DOHH2 (cell line): ENCODE measurements around the gene TRIP10.

Source experiments
- H3F3A ChIP-seq: fragments of 200-600 bp; sonication (generic), shearing (Covaris generic); 2 replicates; pipeline ENCODE4 v1.6.0; 2016; ENCODE audit warnings: antibody characterized with exemption, mild to moderate bottlenecking; ENCODE audit not compliant: control insufficient read depth, insufficient read depth
- H3K27ac ChIP-seq: fragments of 200-600 bp; sonication (generic); 2 replicates; pipeline ENCODE4 v1.5.1; 2014; ENCODE audit warnings: low read depth, mild to moderate bottlenecking, low read length, moderate library complexity
- H3K27me3 ChIP-seq: fragments of 200-600 bp; sonication (generic); 2 replicates; pipeline ENCODE4 v1.6.1; 2014; ENCODE audit warnings: mild to moderate bottlenecking, low read length, mixed read lengths; ENCODE audit not compliant: control insufficient read depth
- H3K36me3 ChIP-seq: fragments of 200-600 bp; sonication (generic); 2 replicates; pipeline ENCODE4 v1.6.1; 2014; ENCODE audit warnings: mild to moderate bottlenecking, low read length, moderate library complexity, mixed read lengths; ENCODE audit not compliant: control insufficient read depth
- H3K4me1 ChIP-seq: fragments of 200-600 bp; sonication (generic); 2 replicates; pipeline ENCODE4 v1.6.1; 2014; ENCODE audit warnings: mild to moderate bottlenecking, low read length, mixed read lengths; ENCODE audit not compliant: control insufficient read depth
- H3K4me2 ChIP-seq: fragments of 200-600 bp; sonication (generic); 2 replicates; pipeline ENCODE4 v1.6.0; 2014; ENCODE audit warnings: mild to moderate bottlenecking, low read length, moderate library complexity
- H3K4me3 ChIP-seq: fragments of 200-600 bp; sonication (generic); 2 replicates; pipeline ENCODE4 v1.5.1; 2014; ENCODE audit warnings: mild to moderate bottlenecking, low read length, mixed read lengths
- H3K79me2 ChIP-seq: fragments of 200-600 bp; sonication (generic); 2 replicates; pipeline ENCODE4 v1.6.1; 2014; ENCODE audit warnings: mild to moderate bottlenecking, low read length, mixed read lengths; ENCODE audit not compliant: control insufficient read depth
- H3K9me2 ChIP-seq: fragments of 200-600 bp; sonication (generic); replicated peaks from 2 replicates; pipeline ENCODE4 v1.6.1; 2014; ENCODE audit warnings: mild to moderate bottlenecking, low read length, mixed read lengths; ENCODE audit not compliant: control insufficient read depth
- H3K9me3 ChIP-seq: fragments of 200-600 bp; sonication (generic); 2 replicates; pipeline ENCODE4 v1.6.1; 2014; ENCODE audit warnings: antibody characterized with exemption, low read length, mixed read lengths; ENCODE audit not compliant: control insufficient read depth, insufficient read depth
- H4K20me1 ChIP-seq: fragments of 200-600 bp; sonication (generic); 2 replicates; pipeline ENCODE4 v1.6.0; 2014; ENCODE audit warnings: low read depth, mild to moderate bottlenecking, antibody characterized with exemption, low read length, moderate library complexity; ENCODE audit not compliant: control insufficient read depth, insufficient read depth
- CTCF ChIP-seq: fragments of 200-600 bp; sonication (generic); IDR thresholded peaks from one replicate; pipeline ENCODE4 v1.5.1; 2014; ENCODE audit warnings: antibody characterized with exemption, mild to moderate bottlenecking, low read depth, low read length; ENCODE audit not compliant: poor library complexity, severe bottlenecking
- EZH2phosphoT487 ChIP-seq: fragments of 200-600 bp; sonication (generic); IDR thresholded peaks from 2 replicates; pipeline ENCODE4 v1.6.1; 2017; ENCODE audit warnings: borderline replicate concordance, mild to moderate bottlenecking, antibody characterized with exemption, low read length, moderate library complexity, mixed read lengths

Gene TRIP10

GRCh38 chr19:6718741-6719539 is 20.5 kb upstream of the TRIP10 start:
- Histone ChIP-seq H3K79me2 (no peaks in the 10 kb centered on the region), H3K9me2 (no peaks in the 10 kb centered on the region), H3K36me3 (no peaks in the 10 kb centered on the region), H3K4me2 (no peak overlapping the region), H3K4me1 (peaks cover 27% of the 10 kb centered on the region), H3K4me3 (no peak overlapping the region), H3K27ac (no peak overlapping the region), H3K9me3 (no peaks in the 10 kb centered on the region), H4K20me1 (no peaks in the 10 kb centered on the region), H3F3A (peaks cover 10% of the 10 kb centered on the region; the same call in 1 of the 2 replicates), H3K27me3 (no peaks in the 10 kb centered on the region)
- TF ChIP-seq EZH2phosphoT487 = no peak
- no peak for TF ChIP-seq CTCF

GRCh38 chr19:6719540-6719861 is 20.0 kb upstream of the TRIP10 start:
- H3K27ac ChIP-seq = no peak overlapping the region
- no peaks in the 10 kb centered on the region for H3K27me3 ChIP-seq
- peaks cover 10% of the 10 kb centered on the region; the same call in 1 of the 2 replicates for H3F3A ChIP-seq
- no peaks in the 10 kb centered on the region for H3K9me2 ChIP-seq
- H3K4me2 ChIP-seq = no peak overlapping the region
- peaks cover 29% of the 10 kb centered on the region for H3K4me1 ChIP-seq
- H3K9me3 ChIP-seq = no peaks in the 10 kb centered on the region
- H3K79me2 ChIP-seq = no peaks in the 10 kb centered on the region
- H3K4me3 ChIP-seq = no peak overlapping the region
- H4K20me1 ChIP-seq = no peaks in the 10 kb centered on the region
- H3K36me3 ChIP-seq = no peaks in the 10 kb centered on the region
- no peak for TF ChIP-seq CTCF
- no peak for TF ChIP-seq EZH2phosphoT487

GRCh38 chr19:6719992-6720368 is 19.5 kb upstream of the TRIP10 start:
- no peak for TF ChIP-seq CTCF
- no peak for TF ChIP-seq EZH2phosphoT487
- no peaks in the 10 kb centered on the region for H3K9me3 ChIP-seq
- H3F3A ChIP-seq = peaks cover 10% of the 10 kb centered on the region; the same call in 1 of the 2 replicates
- H3K4me1 ChIP-seq = peaks cover 34% of the 10 kb centered on the region
- H3K9me2 ChIP-seq = no peaks in the 10 kb centered on the region
- H3K27me3 ChIP-seq = no peaks in the 10 kb centered on the region
- H3K27ac ChIP-seq = no peak overlapping the region
- no peaks in the 10 kb centered on the region for H3K36me3 ChIP-seq
- H3K4me3 ChIP-seq = no peak overlapping the region
- H3K79me2 ChIP-seq = no peaks in the 10 kb centered on the region
- H3K4me2 ChIP-seq = no peak overlapping the region
- no peaks in the 10 kb centered on the region for H4K20me1 ChIP-seq
